Measurements from ENCODE around the gene THBD. TPM values are rescaled to one million over a fixed set of nuclear protein-coding genes. Genes with fewer than 3 reads are reported as not detected.

THBD gene
- total RNA-seq, 2 experiments from 2014 or later, result not detected

DNA sequence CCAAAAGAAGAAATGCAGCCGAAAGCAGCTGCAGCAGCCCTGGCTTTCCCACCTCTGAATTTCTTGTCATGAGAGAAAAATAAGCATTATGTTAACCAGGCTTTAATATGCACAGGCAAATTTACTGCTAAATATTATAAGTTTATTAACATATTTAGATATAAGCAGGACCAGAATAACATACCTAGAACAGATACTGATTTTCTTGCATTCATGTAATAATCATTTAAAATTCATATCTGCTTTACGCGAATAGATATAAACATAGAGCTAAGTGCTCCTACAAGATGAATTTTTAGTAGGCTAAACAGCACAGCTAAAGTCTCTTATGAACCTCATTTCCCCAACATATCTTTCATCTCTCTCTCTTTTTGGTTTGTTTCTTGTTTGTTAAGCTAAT, 21.9 kb upstream of the THBD start:
- H3K27ac Mint-ChIP-seq, result no peak overlapping the region

DNA sequence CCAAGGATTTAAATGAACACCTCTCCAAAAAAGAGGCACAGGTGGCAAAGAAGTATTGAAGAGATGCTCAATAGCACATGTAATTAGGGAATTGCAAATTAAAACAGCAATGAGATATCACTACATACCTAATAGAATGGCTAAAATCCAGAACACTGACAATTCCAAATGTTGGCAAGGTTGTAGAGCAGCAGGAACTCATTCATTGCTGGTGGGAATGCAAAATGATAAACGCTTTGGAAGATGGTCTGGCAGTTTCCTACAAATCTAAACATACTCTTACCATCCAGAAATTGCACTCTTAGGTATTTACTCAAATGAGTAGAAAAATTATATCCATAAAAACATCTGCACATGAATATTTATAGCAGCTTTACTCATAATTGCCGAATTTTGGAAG, 19.6 kb upstream of the THBD start:
- no peaks in the 10 kb centered on the region for H3K36me3 Mint-ChIP-seq (ENCODE audit: low read depth)
- no peak overlapping the region for H3K27ac Mint-ChIP-seq
- H3K4me3 Mint-ChIP-seq, result no peak overlapping the region
- ATAC-seq (no peak), DNase-seq (no peak)
- H3K9me3 Mint-ChIP-seq (ENCODE audit: low read depth), result no peaks in the 10 kb centered on the region
- intact Hi-C loops (cut with DNase I, micrococcal nuclease), result no loop called here
- H3K4me1 Mint-ChIP-seq, result no peaks in the 10 kb centered on the region
- POLR2A ChIA-PET, result no interaction called here
- peaks cover 2% of the 10 kb centered on the region for H3K27me3 Mint-ChIP-seq
- CTCF ChIA-PET, result interaction anchor here (0.9 kb wide), 1 partner anchor 8 kb away, joined by 3 read pairs; no protein-coding TSS in a partner anchor

More for the DNA sequence above, 21.9 kb upstream of the THBD start:
- no peak for DNase-seq
- Mint-ChIP-seq H3K27me3 (peaks cover 2% of the 10 kb centered on the region), H3K4me3 (no peak overlapping the region), H3K9me3 (ENCODE audit: low read depth) (no peaks in the 10 kb centered on the region), H3K36me3 (ENCODE audit: low read depth) (no peaks in the 10 kb centered on the region), H3K4me1 (no peaks in the 10 kb centered on the region)
- no peak for ATAC-seq
- intact Hi-C loops (cut with DNase I, micrococcal nuclease), result no loop called here
- CTCF ChIA-PET, result no interaction called here
- POLR2A ChIA-PET, result no interaction called here

DNA sequence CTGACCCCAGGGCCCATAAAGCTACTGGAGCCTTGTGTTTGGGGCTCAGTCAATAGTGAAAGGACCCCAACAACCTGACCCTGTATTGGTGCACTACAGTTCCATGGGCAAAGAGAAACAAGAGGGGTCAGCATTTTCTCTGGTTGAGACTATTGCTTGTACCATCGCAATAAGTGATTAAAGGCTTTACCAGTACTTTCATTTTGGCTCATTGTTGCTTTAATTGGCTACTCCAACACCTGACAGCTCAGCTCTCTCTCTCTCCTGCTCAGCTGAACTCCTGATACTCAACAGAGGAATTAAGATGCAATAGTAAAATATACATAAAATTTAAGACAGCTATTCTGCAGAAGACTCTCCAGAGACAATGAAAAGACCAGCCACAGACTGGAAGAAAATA, 18.8 kb upstream of the THBD start:
- Mint-ChIP-seq H3K4me3 (no peak overlapping the region), H3K36me3 (ENCODE audit: low read depth) (no peaks in the 10 kb centered on the region), H3K27me3 (peaks cover 2% of the 10 kb centered on the region), H3K4me1 (no peaks in the 10 kb centered on the region), H3K27ac (no peak overlapping the region), H3K9me3 (ENCODE audit: low read depth) (no peaks in the 10 kb centered on the region)
- ChIA-PET POLR2A (no interaction called here), CTCF (no interaction called here)
- ATAC-seq, result no peak
- DNase-seq, result no peak
- intact Hi-C loops (cut with DNase I, micrococcal nuclease), result no loop called here

DNA sequence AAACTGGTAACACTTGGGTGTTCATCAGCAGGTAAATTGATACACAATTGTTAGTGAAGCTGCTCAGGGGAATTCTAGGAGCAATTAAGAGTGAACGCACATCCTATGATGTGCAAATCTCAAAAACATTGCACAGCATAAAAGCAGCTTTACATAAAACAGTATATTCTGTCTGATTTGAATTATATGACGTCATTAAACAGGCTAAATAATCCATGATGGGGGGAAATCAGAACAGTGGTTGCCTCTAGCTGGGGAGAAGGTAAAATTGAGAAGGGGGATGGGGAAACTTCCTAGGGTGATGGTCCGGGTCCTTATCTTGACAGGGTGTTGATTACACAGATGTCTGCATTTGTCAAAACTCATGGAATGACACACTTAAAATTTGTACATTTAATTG, 17.3 kb upstream of the THBD start:
- no peak overlapping the region for H3K27ac Mint-ChIP-seq
- intact Hi-C loops (cut with DNase I, micrococcal nuclease), result no loop called here
- H3K9me3 Mint-ChIP-seq (ENCODE audit: low read depth), result no peaks in the 10 kb centered on the region
- ATAC-seq (no peak), DNase-seq (no peak)
- POLR2A ChIA-PET, result no interaction called here
- peaks cover 2% of the 10 kb centered on the region for H3K27me3 Mint-ChIP-seq
- no peak overlapping the region for H3K4me3 Mint-ChIP-seq
- H3K36me3 Mint-ChIP-seq (ENCODE audit: low read depth), result no peaks in the 10 kb centered on the region
- CTCF ChIA-PET, result no interaction called here
- H3K4me1 Mint-ChIP-seq, result no peaks in the 10 kb centered on the region

GRCh38 chr20:23065266-23066201, 16.1 kb upstream of the THBD start:
- no peaks in the 10 kb centered on the region for H3K4me1 Mint-ChIP-seq
- POLR2A ChIA-PET, result no interaction called here
- H3K36me3 Mint-ChIP-seq (ENCODE audit: low read depth), result no peaks in the 10 kb centered on the region
- CTCF ChIA-PET, result no interaction called here
- H3K4me3 Mint-ChIP-seq, result no peak overlapping the region
- peaks cover 2% of the 10 kb centered on the region for H3K27me3 Mint-ChIP-seq
- H3K27ac Mint-ChIP-seq, result no peak overlapping the region
- no peaks in the 10 kb centered on the region for H3K9me3 Mint-ChIP-seq (ENCODE audit: low read depth)
- intact Hi-C loops (cut with DNase I, micrococcal nuclease), result no loop called here
- DNase-seq (no peak), ATAC-seq (no peak)

DNA sequence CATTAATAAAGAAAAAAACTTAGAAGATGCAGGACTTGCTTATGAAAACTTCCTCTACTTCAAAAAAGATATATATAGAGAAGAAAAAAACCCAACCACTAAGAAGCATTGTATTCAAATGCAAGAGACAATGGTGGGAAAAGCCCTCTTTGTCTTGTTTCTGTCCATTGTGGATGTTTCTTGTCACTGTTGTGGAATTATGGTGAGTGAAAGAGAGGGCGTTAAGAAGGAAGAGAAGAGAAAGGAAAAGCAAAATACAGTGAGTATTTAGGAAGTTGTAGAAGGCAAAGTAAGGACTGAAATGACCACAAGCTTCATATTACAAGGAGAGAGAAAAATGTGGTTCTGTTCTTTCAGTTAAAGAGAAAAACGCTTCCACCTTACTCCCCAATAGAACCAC, 14.1 kb upstream of the THBD start:
- H3K9me3 Mint-ChIP-seq (ENCODE audit: low read depth), result no peaks in the 10 kb centered on the region
- ATAC-seq (no peak), DNase-seq (no peak)
- no peaks in the 10 kb centered on the region for H3K4me1 Mint-ChIP-seq
- peaks cover 2% of the 10 kb centered on the region for H3K27me3 Mint-ChIP-seq
- CTCF ChIA-PET, result interaction anchor here (0.8 kb wide), 1 partner anchor 12 kb away, joined by 4 read pairs; no protein-coding TSS in a partner anchor
- intact Hi-C loops (cut with DNase I, micrococcal nuclease), result no loop called here
- POLR2A ChIA-PET, result no interaction called here
- no peaks in the 10 kb centered on the region for H3K36me3 Mint-ChIP-seq (ENCODE audit: low read depth)
- no peak overlapping the region for H3K4me3 Mint-ChIP-seq
- no peak overlapping the region for H3K27ac Mint-ChIP-seq

GRCh38 chr20:23063168-23063567, 13.7 kb upstream of the THBD start:
- POLR2A ChIA-PET, result no interaction called here
- Mint-ChIP-seq H3K27ac (no peak overlapping the region), H3K9me3 (ENCODE audit: low read depth) (no peaks in the 10 kb centered on the region), H3K4me1 (no peaks in the 10 kb centered on the region), H3K4me3 (no peak overlapping the region), H3K27me3 (peaks cover 2% of the 10 kb centered on the region), H3K36me3 (ENCODE audit: low read depth) (no peaks in the 10 kb centered on the region)
- intact Hi-C loops (cut with DNase I, micrococcal nuclease), result no loop called here
- CTCF ChIA-PET, result no interaction called here
- DNase-seq (no peak), ATAC-seq (no peak)

DNA sequence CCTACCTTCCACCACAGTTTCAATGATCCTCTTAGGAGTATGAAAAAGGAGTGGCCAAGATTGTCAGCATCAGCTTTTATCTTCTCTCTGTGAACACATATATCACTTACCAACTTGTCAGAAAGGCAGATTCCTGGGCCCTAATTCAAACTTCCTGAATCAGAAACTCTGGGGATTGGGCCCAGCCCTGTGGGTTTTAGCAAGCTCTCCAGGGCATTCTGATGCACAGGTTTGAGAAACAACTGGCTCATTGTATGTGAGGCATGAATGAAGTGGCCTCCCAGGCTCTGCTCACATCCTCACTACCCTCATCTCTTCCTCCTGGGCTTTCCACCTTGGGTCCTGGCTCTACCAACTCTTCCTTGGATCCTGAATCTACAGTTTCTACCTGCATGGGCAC, 13.2 kb upstream of the THBD start:
- DNase-seq (no peak), ATAC-seq (no peak)
- H3K27ac Mint-ChIP-seq, result no peak overlapping the region
- POLR2A ChIA-PET, result no interaction called here
- peaks cover 4% of the 10 kb centered on the region for H3K27me3 Mint-ChIP-seq
- CTCF ChIA-PET, result no interaction called here
- H3K9me3 Mint-ChIP-seq (ENCODE audit: low read depth), result no peaks in the 10 kb centered on the region
- no peaks in the 10 kb centered on the region for H3K4me1 Mint-ChIP-seq
- no peak overlapping the region for H3K4me3 Mint-ChIP-seq
- intact Hi-C loops (cut with DNase I, micrococcal nuclease), result no loop called here
- no peaks in the 10 kb centered on the region for H3K36me3 Mint-ChIP-seq (ENCODE audit: low read depth)

GRCh38 chr20:23061734-23062561, 12.5 kb upstream of the THBD start:
- no peak for ATAC-seq
- POLR2A ChIA-PET, result no interaction called here
- Mint-ChIP-seq H3K27ac (no peak overlapping the region), H3K27me3 (peaks cover 5% of the 10 kb centered on the region), H3K4me3 (no peak overlapping the region), H3K9me3 (ENCODE audit: low read depth) (no peaks in the 10 kb centered on the region), H3K36me3 (ENCODE audit: low read depth) (no peaks in the 10 kb centered on the region), H3K4me1 (no peaks in the 10 kb centered on the region)
- CTCF ChIA-PET, result interaction anchor here (0.7 kb wide), 1 partner anchor 71 kb away, joined by 6 read pairs; no protein-coding TSS in a partner anchor
- no peak for DNase-seq
- intact Hi-C loops (cut with DNase I, micrococcal nuclease), result no loop called here

- ATAC-seq, result no peak
- H3K9me3 Mint-ChIP-seq (ENCODE audit: low read depth), result no peaks in the 10 kb centered on the region
Measured at GRCh38 chr20:23061262-23061661, 11.8 kb upstream of the THBD start.

DNA sequence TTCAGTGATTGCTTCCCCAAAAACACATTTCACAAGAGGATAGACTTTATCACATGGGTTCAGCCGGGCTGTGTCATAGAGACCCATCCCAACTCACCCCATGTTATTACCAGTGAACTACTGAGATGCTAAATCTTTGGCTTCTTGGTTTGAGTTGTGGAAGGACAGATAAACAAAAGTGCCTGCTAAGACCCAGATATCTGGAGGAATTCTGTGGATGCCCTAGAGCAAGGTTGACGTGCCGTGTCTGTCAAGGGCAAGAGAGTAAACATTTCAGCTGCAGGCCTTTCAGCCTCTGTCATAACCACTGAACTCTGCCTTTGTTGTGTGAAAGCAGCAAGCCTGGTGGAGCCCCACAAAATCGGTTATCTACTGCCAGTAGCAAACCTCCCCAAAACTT, 11.2 kb upstream of the THBD start:
- POLR2A ChIA-PET, result no interaction called here
- no peaks in the 10 kb centered on the region for H3K4me1 Mint-ChIP-seq
- no peaks in the 10 kb centered on the region for H3K9me3 Mint-ChIP-seq (ENCODE audit: low read depth)
- CTCF ChIA-PET, result interaction anchor here (0.7 to 0.8 kb wide), 2 partner anchors 9 to 146 kb away, joined by 3 to 4 read pairs; no protein-coding TSS in a partner anchor
- no peak overlapping the region for H3K27ac Mint-ChIP-seq
- ATAC-seq, result no peak
- no peak overlapping the region for H3K4me3 Mint-ChIP-seq
- H3K36me3 Mint-ChIP-seq (ENCODE audit: low read depth), result no peaks in the 10 kb centered on the region
- no peak for DNase-seq
- intact Hi-C loops (cut with DNase I, micrococcal nuclease), result no loop called here
- peaks cover 6% of the 10 kb centered on the region for H3K27me3 Mint-ChIP-seq

More at GRCh38 chr20:23061262-23061661, 11.8 kb upstream of the THBD start:
- no peak for DNase-seq
- Mint-ChIP-seq H3K4me3 (no peak overlapping the region), H3K27me3 (peaks cover 6% of the 10 kb centered on the region), H3K4me1 (no peaks in the 10 kb centered on the region), H3K27ac (no peak overlapping the region), H3K36me3 (ENCODE audit: low read depth) (no peaks in the 10 kb centered on the region)
- ChIA-PET POLR2A (no interaction called here), CTCF (interaction anchor here (0.7 to 0.8 kb wide), 2 partner anchors 8 to 145 kb away, joined by 3 to 4 read pairs; no protein-coding TSS in a partner anchor)
- intact Hi-C loops (cut with DNase I, micrococcal nuclease), result no loop called here

DNA sequence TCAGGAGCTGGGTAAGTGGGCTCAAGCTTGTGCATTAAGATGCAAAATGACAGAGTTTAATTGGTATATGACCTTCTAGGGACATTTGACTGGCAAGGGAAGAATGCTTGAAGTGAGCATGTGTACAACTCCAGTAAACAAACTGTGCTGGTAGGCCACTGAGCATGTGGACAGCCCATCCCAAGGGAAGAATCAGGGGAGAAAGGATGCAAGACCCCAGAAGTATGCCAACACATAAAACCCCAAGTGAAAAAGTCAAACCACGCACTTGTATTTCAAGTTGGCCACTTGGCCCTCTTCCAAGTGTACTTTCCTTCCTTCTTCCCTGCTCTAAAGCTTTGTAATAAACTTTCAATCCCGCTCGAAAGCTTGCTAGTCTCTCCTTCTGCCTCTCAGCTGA, 10.4 kb upstream of the THBD start:
- Mint-ChIP-seq H3K27ac (no peak overlapping the region), H3K4me3 (no peak overlapping the region), H3K4me1 (no peaks in the 10 kb centered on the region), H3K9me3 (ENCODE audit: low read depth) (no peaks in the 10 kb centered on the region), H3K36me3 (ENCODE audit: low read depth) (no peaks in the 10 kb centered on the region), H3K27me3 (peaks cover 7% of the 10 kb centered on the region)
- intact Hi-C loops (cut with DNase I, micrococcal nuclease), result loop anchor here in 1 of 2 experiments (10.0 kb wide), 1 partner anchor 285 kb away; no protein-coding TSS in a partner anchor
- no peak for ATAC-seq
- no peak for DNase-seq
- POLR2A ChIA-PET, result no interaction called here
- CTCF ChIA-PET, result no interaction called here

All from activated CD4-positive, alpha-beta T cell treated with anti-CD3 and anti-CD28 coated beads for 36 hours (primary cell).